Bronchus fibroblast of lung (primary cell): ENCODE measurements around the gene HERC5. TPM values are rescaled to one million over a fixed set of nuclear protein-coding genes. Genes with fewer than 3 reads are reported as not detected.

Experiments used
- total RNA-seq: library from RNA; depleted of rRNA; stranded (reverse); fragments of >200 nt; gene quantifications from 2 replicates; pipeline ENCODE4 v1.2.3, GENCODE V29; 2015

Gene HERC5
- 0.17 and 0.30 TPM in 2 replicates for total RNA-seq

GRCh38 chr4:88456670-88457306, at the start of gene HERC5:
Gene HERC5, plus strand, starts transcription at chr4:88457119. Its CDS starts 151 bp downstream, at chr4:88457270.

DNA sequence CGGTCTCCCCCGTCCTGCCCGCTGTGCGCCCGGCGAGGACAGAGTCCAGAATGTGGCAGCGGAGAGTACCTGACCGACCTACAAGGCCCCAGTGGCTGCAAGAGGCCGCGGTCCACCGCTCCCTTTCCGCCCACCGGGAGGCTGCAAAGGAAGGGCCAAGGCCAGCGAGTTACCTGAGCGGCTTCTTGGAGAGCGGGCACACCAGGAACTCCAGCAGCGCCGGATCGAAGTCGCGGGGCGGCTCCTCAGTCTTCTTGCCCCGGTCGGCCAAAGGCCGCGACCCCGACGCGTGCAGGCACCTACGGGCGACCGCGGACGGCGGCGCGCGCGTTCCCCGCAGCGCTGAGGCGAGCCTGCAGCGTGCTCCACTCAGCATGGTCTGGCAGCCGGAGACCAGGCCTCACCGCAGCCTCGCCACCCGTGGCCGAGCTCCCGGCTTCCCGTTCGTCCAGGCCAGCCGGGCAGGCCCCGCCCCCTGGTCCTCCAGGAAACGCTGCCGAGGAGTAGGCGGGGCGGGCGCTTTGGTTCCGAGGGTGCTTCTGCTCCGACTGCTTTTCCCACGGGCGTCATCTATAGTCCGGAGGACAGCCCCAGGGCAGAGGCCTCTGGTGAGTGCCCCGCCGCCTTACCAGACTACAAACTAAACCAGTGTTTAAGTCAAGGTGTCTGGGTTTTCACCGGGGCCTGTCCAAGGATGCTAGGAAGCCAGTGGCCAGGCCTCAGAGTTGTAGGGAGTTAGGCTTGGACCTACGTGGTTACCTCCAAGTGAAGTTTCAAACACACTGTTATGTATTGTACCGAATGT, 66.6 kb downstream of the HERC5 start, which contains the start of gene PYURF:
PYURF (minus strand) TSS at position 452 of the 805 bp plus-strand sequence; CDS start at position 376, 76 bp downstream.

Other genes with a start within 250 kb of the HERC5 start
- 5.5 and 8.2 TPM in 2 replicates for gene PPM1K, start 172.6 kb upstream of the HERC5 start, total RNA-seq
- 1.9 and 2.5 TPM in 2 replicates for gene HERC6, start 78.3 kb upstream of the HERC5 start, total RNA-seq
- 78.0 and 89.9 TPM in 2 replicates for gene PYURF, start 66.7 kb downstream of the HERC5 start, total RNA-seq
- gene HERC3, start 135.4 kb downstream of the HERC5 start, total RNA-seq: 8.8 and 10.4 TPM in 2 replicates
- gene NAP1L5, start 240.7 kb downstream of the HERC5 start, total RNA-seq: 6.1 and 7.0 TPM in 2 replicates